SU-DHL-6 (cell line): ENCODE measurements around the gene PCDHA4.

Source experiments
- H2AFZ ChIP-seq: fragments of 200-600 bp; sonication (generic); 2 replicates; pipeline ENCODE4 v1.6.1; 2014; ENCODE audit warnings: low read depth, mild to moderate bottlenecking, moderate library complexity, mixed read lengths, antibody characterized with exemption, low read length; ENCODE audit not compliant: severe bottlenecking
- H3F3A ChIP-seq: fragments of 200-600 bp; shearing (Covaris generic); 2 replicates; pipeline ENCODE4 v1.6.0; 2016; ENCODE audit warnings: antibody characterized with exemption, mild to moderate bottlenecking; ENCODE audit not compliant: insufficient read depth
- H3K27ac ChIP-seq: fragments of 200-600 bp; sonication (generic); 2 replicates; pipeline ENCODE4 v1.5.1; 2016; ENCODE audit warnings: low read depth, mild to moderate bottlenecking, low read length, moderate library complexity, mixed read lengths
- H3K27me3 ChIP-seq: fragments of 200-600 bp; sonication (generic), shearing (Covaris generic); 2 replicates; pipeline ENCODE4 v1.6.0; 2014; ENCODE audit warnings: mild to moderate bottlenecking, low read length
- H3K36me3 ChIP-seq: fragments of 200-600 bp; sonication (generic); 2 replicates; pipeline ENCODE4 v1.6.1; 2014; ENCODE audit warnings: mild to moderate bottlenecking, low read length, mixed read lengths
- H3K4me2 ChIP-seq: fragments of 300-600, 200-600 bp; shearing (Covaris generic), sonication (generic); 2 replicates; pipeline ENCODE4 v1.6.0; 2014; ENCODE audit warnings: low read length, low read depth, mild to moderate bottlenecking; ENCODE audit not compliant: poor library complexity, severe bottlenecking
- H3K4me3 ChIP-seq: fragments of 200-600 bp; sonication (generic); 2 replicates; pipeline ENCODE4 v1.5.1; 2014; ENCODE audit warnings: antibody characterized with exemption, low read length, mild to moderate bottlenecking, mixed read lengths; ENCODE audit not compliant: insufficient read depth, poor library complexity, severe bottlenecking
- H3K79me2 ChIP-seq: fragments of 200-600 bp; sonication (generic); 2 replicates; pipeline ENCODE4 v1.6.1; 2014; ENCODE audit warnings: mild to moderate bottlenecking, low read length, moderate library complexity; ENCODE audit not compliant: insufficient read depth
- H3K9ac ChIP-seq: fragments of 200-600 bp; sonication (generic); 2 replicates; pipeline ENCODE4 v1.7.0; 2014; ENCODE audit warnings: mild to moderate bottlenecking, low read length
- H3K9me2 ChIP-seq: fragments of 200-600 bp; sonication (generic); replicated peaks from 2 replicates; pipeline ENCODE4 v1.6.1; 2014; ENCODE audit warnings: low read length; ENCODE audit not compliant: insufficient read depth
- H3K9me3 ChIP-seq: fragments of 200-600 bp; sonication (generic); 2 replicates; pipeline ENCODE4 v1.6.1; 2014; ENCODE audit warnings: low read length, mixed read lengths; ENCODE audit not compliant: insufficient read depth
- H4K20me1 ChIP-seq: fragments of 200-600 bp; sonication (generic); 2 replicates; pipeline ENCODE4 v1.6.1; 2014; ENCODE audit warnings: low read depth, mild to moderate bottlenecking, antibody characterized with exemption, low read length, moderate library complexity, mixed read lengths
- CTCF ChIP-seq: fragments of 200-600 bp; sonication (generic); IDR thresholded peaks from one replicate; pipeline ENCODE4 v1.5.1; 2017; ENCODE audit warnings: antibody characterized with exemption, mild to moderate bottlenecking, low read length, moderate library complexity; ENCODE audit not compliant: insufficient read depth, poor library complexity, severe bottlenecking
- EZH2phosphoT487 ChIP-seq: fragments of 200-600 bp; sonication (generic), shearing (Covaris generic); conservative IDR thresholded peaks from 2 replicates; pipeline ENCODE4 v1.6.1; 2018; ENCODE audit warnings: mild to moderate bottlenecking, antibody characterized with exemption, low read length, moderate library complexity, mixed read lengths

The PCDHA4 gene

DNA sequence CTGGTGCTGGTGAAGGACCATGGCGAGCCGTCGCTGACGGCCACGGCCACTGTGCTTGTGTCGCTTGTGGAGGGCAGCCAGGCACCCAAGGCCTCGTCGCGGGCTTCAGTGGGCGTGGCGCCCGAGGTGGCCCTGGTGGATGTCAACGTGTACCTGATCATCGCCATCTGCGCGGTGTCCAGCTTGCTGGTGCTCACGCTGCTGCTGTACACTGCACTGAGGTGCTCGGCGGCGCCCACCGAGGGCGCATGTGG is 51.0 kb downstream of the PCDHA4 start:
- Histone ChIP-seq H3K9ac (no peak overlapping the region), H3K27ac (no peak overlapping the region), H2AFZ (no peak overlapping the region), H3K79me2 (no peaks in the 10 kb centered on the region), H3K9me2 (no peaks in the 10 kb centered on the region), H3K4me3 (no peak overlapping the region), H3K9me3 (no peaks in the 10 kb centered on the region), H3K36me3 (no peaks in the 10 kb centered on the region), H4K20me1 (no peaks in the 10 kb centered on the region), H3F3A (no peaks in the 10 kb centered on the region), H3K27me3 (no peaks in the 10 kb centered on the region), H3K4me2 (no peak overlapping the region)
- TF ChIP-seq EZH2phosphoT487, result no peak
- TF ChIP-seq CTCF, result no peak

DNA sequence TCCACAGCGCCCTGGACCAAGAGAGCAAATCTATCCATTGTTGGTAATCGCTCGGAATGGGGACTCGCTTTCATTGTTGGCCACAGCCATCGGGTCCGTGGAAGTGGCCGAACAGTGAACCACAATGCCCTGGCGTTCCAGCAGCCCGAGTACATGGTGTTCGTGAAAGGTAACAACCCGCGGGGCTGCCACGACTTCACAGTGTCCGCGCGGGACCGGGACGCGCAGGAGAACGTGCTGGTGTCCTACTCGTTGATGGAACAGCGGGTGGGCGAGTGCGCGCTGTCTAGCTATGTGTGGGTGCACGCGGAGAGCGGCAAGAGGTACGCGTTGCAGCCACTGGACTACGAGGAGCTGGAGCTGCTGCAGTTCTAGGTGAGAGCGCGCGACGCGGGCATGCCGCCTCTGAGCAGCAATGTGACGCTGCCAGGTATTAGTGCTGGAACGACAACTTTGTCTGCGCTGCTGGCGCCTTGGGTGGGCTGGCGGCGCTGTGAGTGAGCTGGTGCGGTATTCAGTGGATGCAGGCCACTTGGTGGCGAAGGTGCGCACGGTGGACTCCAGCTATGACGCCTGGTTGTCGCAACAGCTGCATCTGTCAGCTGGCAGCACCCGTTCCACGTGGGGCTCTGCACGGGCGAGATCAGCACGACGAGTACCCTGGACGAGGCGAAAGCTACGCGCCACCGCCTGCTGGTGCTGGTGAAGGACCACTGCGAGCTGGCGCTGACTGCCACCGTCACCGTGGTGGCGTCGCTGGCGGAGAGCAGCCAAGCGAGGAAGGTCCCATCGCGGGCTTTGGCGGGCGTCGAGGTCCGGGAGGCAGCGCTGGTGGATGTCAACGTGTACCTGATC is 55.8 kb downstream of the PCDHA4 start:
- Histone ChIP-seq H3K27ac (no peak overlapping the region), H3K9me3 (no peaks in the 10 kb centered on the region), H3K4me2 (no peak overlapping the region), H3K9ac (no peak overlapping the region), H3K4me3 (no peak overlapping the region), H3K9me2 (no peaks in the 10 kb centered on the region), H3F3A (no peaks in the 10 kb centered on the region), H2AFZ (no peak overlapping the region), H3K27me3 (no peaks in the 10 kb centered on the region), H3K36me3 (no peaks in the 10 kb centered on the region), H3K79me2 (no peaks in the 10 kb centered on the region), H4K20me1 (no peaks in the 10 kb centered on the region)
- no peak for TF ChIP-seq EZH2phosphoT487
